Esophagus muscularis mucosa (tissue), 4 donors: Measurements from ENCODE around the gene DCDC2B. TPM values are rescaled to one million over a fixed set of nuclear protein-coding genes. Genes with fewer than 3 reads are reported as not detected.

ENCODE experiments used
- DNase-seq: peaks from one replicate; pipeline ENCODE4 v3.0.0-alpha.2; 2017; ENCODE audit errors: extremely low spot score
- H3K27ac ChIP-seq, 4 donors: fragments of 200-600 bp; sonication (generic); replicated peaks in 1 of 4; 1 replicate in 3 of 4; 2 replicates in 1 of 4; pipeline ENCODE4 v1.5.1; 2016 to 2019; ENCODE audit warnings: mild to moderate bottlenecking in 1 of 4
- H3K27me3 ChIP-seq, 4 donors: fragments of 200-600 bp; sonication (generic); one replicate each; pipeline versions ENCODE4 v1.5.1 to v1.6.0; 2016 to 2019
- H3K36me3 ChIP-seq, 4 donors: fragments of 200-600 bp; sonication (generic); one replicate each; pipeline ENCODE4 v1.5.1; 2016 to 2019
- H3K4me1 ChIP-seq, 4 donors: fragments of 200-600 bp; sonication (generic); one replicate each; pipeline ENCODE4 v1.5.1; 2016 to 2019
- H3K4me3 ChIP-seq, 4 donors: fragments of 200-600 bp; sonication (generic); 1 replicate in 2 of 4; 2 replicates in 2 of 4; pipeline ENCODE4 v1.5.1; 2016 to 2019; ENCODE audit warnings: mild to moderate bottlenecking in 4 of 4, moderate library complexity in 1 of 4
- H3K9me3 ChIP-seq, 4 donors: fragments of 200-600 bp; sonication (generic); 1 replicate in 3 of 4; 2 replicates in 1 of 4; pipeline ENCODE4 v1.5.1; 2016 to 2019
- CTCF ChIP-seq, 3 experiments: fragments of 200-600 bp in 2 of 3; fragments of 450-650 bp in 1 of 3; sonication (generic) in 2 of 3; IDR thresholded peaks; one replicate each; pipeline ENCODE4 v1.5.1; 2017 to 2019; ENCODE audit warnings: antibody characterized with exemption in 3 of 3, mild to moderate bottlenecking in 2 of 3, moderate library complexity in 1 of 3
- EP300 ChIP-seq: sonication (generic); formaldehyde crosslinking; IDR thresholded peaks from one replicate; pipeline ENCODE4 v1.6.1; 2017; ENCODE audit warnings: antibody characterized with exemption
- POLR2A ChIP-seq: fragments of 450-650 bp; IDR thresholded peaks from one replicate; pipeline ENCODE4 v1.6.1; 2017; ENCODE audit warnings: antibody characterized with exemption, moderate library complexity, mild to moderate bottlenecking, low read depth
- POLR2AphosphoS5 ChIP-seq, 2 donors: sonication (generic); formaldehyde crosslinking; IDR thresholded peaks; one replicate each; pipeline ENCODE4 v1.6.1; 2017; ENCODE audit warnings: antibody characterized with exemption in 2 of 2
- WGBS: methylation state at CpG from one replicate; pipeline ENCODE4 v1.1.5; 2018; 5-methylcytosine and 5-hydroxymethylcytosine counted together
- intact Hi-C: fragments of 100-400 bp; cut with DNase I; formaldehyde crosslinking; loops from one replicate; pipeline ENCODE4 v1.15.1; 2023
- total RNA-seq, 4 donors: library from RNA; depleted of rRNA; stranded (reverse); fragments of >200 nt; gene quantifications; one replicate each; pipeline versions ENCODE4 v1.1.0 to v1.2.1, GENCODE V29; 2016

Gene DCDC2B
- total RNA-seq, 4 donors from 2014 or later: not detected

GRCh38 chr1:32241001-32241763 lies 32.3 kb downstream of the DCDC2B start:
- no peaks in the 10 kb centered on the region for H3K36me3 ChIP-seq
- peak overlapping the region; percentile 63 to 67 (median 67) for H3K4me3 ChIP-seq
- DNase-seq: no peak
- H3K27me3 ChIP-seq: no peaks in the 10 kb centered on the region
- TF ChIP-seq CTCF (IDR thresholded peaks at IDR 0.05): no peak
- TF ChIP-seq POLR2A: no peak
- peak; percentile 22 to 43 for TF ChIP-seq POLR2AphosphoS5 (IDR thresholded peaks at IDR 0.05)
- no peak for TF ChIP-seq EP300
- peaks cover 28 to 47% (median 37%) of the 10 kb centered on the region in 4 donors for H3K4me1 ChIP-seq
- peak overlapping the region; percentile 73 to 85 (median 82) for H3K27ac ChIP-seq
- intact Hi-C loops: no loop called here
- 3% methylated on average over 22 of the region's 55 CpGs for WGBS
- no peaks in the 10 kb centered on the region for H3K9me3 ChIP-seq

DNA sequence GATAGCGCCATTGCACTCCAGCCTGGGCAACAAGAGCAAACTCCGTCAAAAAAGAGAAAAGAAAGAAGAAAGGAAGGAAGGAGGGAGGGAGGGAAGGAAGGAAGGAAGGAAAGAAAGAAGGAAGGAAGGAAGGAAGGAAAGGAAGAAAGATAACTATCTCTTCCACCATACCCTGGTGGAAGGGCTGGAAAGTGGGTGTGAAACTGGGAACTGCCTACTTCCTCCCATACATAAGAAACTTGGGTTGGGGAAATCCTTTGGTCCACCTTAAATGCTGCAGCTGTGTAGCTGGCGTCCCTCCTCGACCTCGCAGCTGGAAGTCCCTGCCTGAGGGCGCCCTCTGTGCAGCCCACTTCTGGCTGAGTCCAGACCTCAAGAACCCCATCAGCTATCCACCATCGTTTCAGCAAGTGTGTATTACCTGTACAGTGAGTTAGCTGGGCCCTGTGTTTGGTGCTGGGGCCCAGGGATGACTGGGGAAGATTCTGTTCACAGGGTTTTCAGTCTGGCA lies 33.5 kb downstream of the DCDC2B start:
- intact Hi-C loops: no loop called here
- 38% methylated on average over 7 of the region's 7 CpGs for WGBS

DNA sequence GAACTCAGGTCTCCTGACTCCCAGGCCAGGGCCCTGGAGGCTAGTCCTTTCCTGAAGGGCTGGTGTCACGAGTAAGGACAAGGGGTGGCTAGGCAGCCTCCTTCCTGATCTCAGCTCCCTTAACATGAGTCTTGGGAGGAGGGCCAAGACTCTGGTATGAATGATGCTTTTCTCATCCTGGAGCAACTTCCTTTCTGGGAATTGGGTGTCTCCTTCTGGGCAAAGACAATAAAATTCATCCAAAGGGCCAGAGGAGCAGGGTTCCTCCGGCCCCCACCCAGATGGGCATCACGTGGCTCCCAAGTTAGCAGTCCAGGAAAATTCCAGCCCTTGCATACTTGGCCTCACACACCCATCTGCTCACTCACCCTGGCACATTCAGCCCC lies 38.0 kb downstream of the DCDC2B start, which contains the start of gene FAM167B:
FAM167B (plus strand) TSS at position 335 of the 386 bp plus-strand sequence. CDS start 200 bp downstream, outside the sequence.
- no peak for DNase-seq
- Histone ChIP-seq H3K27me3 (no peaks in the 10 kb centered on the region), H3K9me3 (no peaks in the 10 kb centered on the region), H3K4me3 (peak within 1 kb of the TSS in 1 of 4 donors; percentile 29), H3K4me1 (peaks cover 55 to 68% (median 65%) of the 10 kb centered on the region in 4 donors), H3K36me3 (no peaks in the 10 kb centered on the region), H3K27ac (peak within 1 kb of the TSS; percentile 48 to 73 (median 62))
- TF ChIP-seq CTCF (IDR thresholded peaks at IDR 0.05) (no peak), EP300 (peak; percentile 34), POLR2AphosphoS5 (IDR thresholded peaks at IDR 0.05) (peak; percentile 72 to 74), POLR2A (no peak)
- intact Hi-C loops: no loop called here
- WGBS: 27% methylated on average over 2 of the region's 3 CpGs

More for the DNA sequence above, 33.5 kb downstream of the DCDC2B start:
- no peaks in the 10 kb centered on the region for H3K27me3 ChIP-seq
- H3K27ac ChIP-seq: peak overlapping the region; percentile 28 to 85 (median 78)
- no peaks in the 10 kb centered on the region for H3K36me3 ChIP-seq
- no peak for DNase-seq
- no peaks in the 10 kb centered on the region for H3K9me3 ChIP-seq
- TF ChIP-seq CTCF (IDR thresholded peaks at IDR 0.05) (no peak), POLR2AphosphoS5 (IDR thresholded peaks at IDR 0.05) (peak in 1 of 2 donors; percentile 21), EP300 (no peak), POLR2A (no peak)
- H3K4me3 ChIP-seq: peak overlapping the region in 3 of 4 donors; percentile 18 to 42 (median 22)
- H3K4me1 ChIP-seq: peaks cover 40 to 59% (median 49%) of the 10 kb centered on the region in 4 donors

- Histone ChIP-seq H3K4me3 (peak overlapping the region in 1 of 4 donors; percentile 29), H3K9me3 (no peaks in the 10 kb centered on the region), H3K4me1 (peaks cover 49 to 66% (median 65%) of the 10 kb centered on the region in 4 donors), H3K36me3 (no peaks in the 10 kb centered on the region), H3K27ac (peak overlapping the region; percentile 48 to 73 (median 62)), H3K27me3 (no peaks in the 10 kb centered on the region)
- DNase-seq: no peak
- intact Hi-C loops: no loop called here
- TF ChIP-seq POLR2AphosphoS5 (IDR thresholded peaks at IDR 0.05): no peak
- TF ChIP-seq EP300: no peak
- no peak for TF ChIP-seq CTCF (IDR thresholded peaks at IDR 0.05)
- TF ChIP-seq POLR2A: no peak
- 67% methylated on average over 9 of the region's 12 CpGs for WGBS
These were observed 38.6 kb downstream of the DCDC2B start for GRCh38 chr1:32247452-32247851.
